ENCODE data around the gene GRWD1. TPM values are rescaled to one million over a fixed set of nuclear protein-coding genes. Genes with fewer than 3 reads are reported as not detected.
A peak's percentile ranks its signal among the peaks of the same experiment; 100 is the strongest.

GRWD1 gene
- total RNA-seq, 1 donor from 2014 or later, result 41.4 TPM

- Mint-ChIP-seq H3K4me1 (ENCODE audit: low read depth, unreplicated experiment) (peaks cover 12% of the 10 kb centered on the region), H3K9me3 (ENCODE audit: unreplicated experiment) (peaks cover 5% of the 10 kb centered on the region), H3K36me3 (ENCODE audit: low read depth, unreplicated experiment) (peaks cover 2% of the 10 kb centered on the region), H3K27me3 (ENCODE audit: low read depth, unreplicated experiment) (peaks cover 8% of the 10 kb centered on the region), H3K4me3 (ENCODE audit: unreplicated experiment) (no peak overlapping the region), H3K27ac (ENCODE audit: unreplicated experiment) (no peak overlapping the region)
- no peak overlapping the region for H3K27ac ChIP-seq (ENCODE audit: low read depth, low read length)
- H3K9ac ChIP-seq (ENCODE audit: low read length), result no peak overlapping the region
- no peak for TF ChIP-seq EZH2 (IDR thresholded peaks at IDR 0.05; ENCODE audit: insufficient read depth, low read length)
- TF ChIP-seq CTCF (IDR thresholded peaks at IDR 0.05; ENCODE audit: insufficient read depth, low read depth, low read length), result peak; percentile 77
- H3K79me2 ChIP-seq (ENCODE audit: insufficient read depth, low read length), result no peaks in the 10 kb centered on the region
- no peak for DNase-seq (ENCODE audit: low read depth)
- peaks cover 6% of the 10 kb centered on the region for H3K27me3 ChIP-seq (ENCODE audit: insufficient read depth, low read length)
- FAIRE-seq, result no peak
- H3K4me1 ChIP-seq (ENCODE audit: insufficient read depth, low read length), result peaks cover 17% of the 10 kb centered on the region
- H3K4me2 ChIP-seq (ENCODE audit: low read length), result no peak overlapping the region
- H3K36me3 ChIP-seq (ENCODE audit: insufficient read depth, low read length), result no peaks in the 10 kb centered on the region
- no peak overlapping the region for H2AFZ ChIP-seq (ENCODE audit: low read depth, low read length)
- H3K4me3 ChIP-seq (ENCODE audit: insufficient read depth, low read depth, low read length), result no peak overlapping the region
- no peaks in the 10 kb centered on the region for H3K9me3 ChIP-seq (ENCODE audit: insufficient read depth, low read depth, low read length)
- H4K20me1 ChIP-seq (ENCODE audit: insufficient read depth, low read length), result no peaks in the 10 kb centered on the region
Observed at GRCh38 chr19:48489608-48490216, 43.9 kb downstream of the GRWD1 start.

GRCh38 chr19:48490981-48491792 lies 45.4 kb downstream of the GRWD1 start:
- Histone ChIP-seq H2AFZ (ENCODE audit: low read depth, low read length) (no peak overlapping the region), H3K27me3 (ENCODE audit: insufficient read depth, low read length) (peaks cover 6% of the 10 kb centered on the region), H3K4me3 (ENCODE audit: insufficient read depth, low read depth, low read length) (no peak overlapping the region), H3K27ac (ENCODE audit: low read depth, low read length) (no peak overlapping the region), H3K9me3 (ENCODE audit: insufficient read depth, low read depth, low read length) (no peaks in the 10 kb centered on the region), H3K9ac (ENCODE audit: low read length) (no peak overlapping the region), H3K4me1 (ENCODE audit: insufficient read depth, low read length) (peaks cover 16% of the 10 kb centered on the region), H3K4me2 (ENCODE audit: low read length) (peak overlapping the region; percentile 31), H3K36me3 (ENCODE audit: insufficient read depth, low read length) (no peaks in the 10 kb centered on the region), H4K20me1 (ENCODE audit: insufficient read depth, low read length) (no peaks in the 10 kb centered on the region), H3K79me2 (ENCODE audit: insufficient read depth, low read length) (no peaks in the 10 kb centered on the region)
- Mint-ChIP-seq H3K27me3 (ENCODE audit: low read depth, unreplicated experiment) (peaks cover 8% of the 10 kb centered on the region), H3K4me3 (ENCODE audit: unreplicated experiment) (peak overlapping the region; percentile 62), H3K9me3 (ENCODE audit: unreplicated experiment) (peaks cover 5% of the 10 kb centered on the region), H3K36me3 (ENCODE audit: low read depth, unreplicated experiment) (peaks cover 2% of the 10 kb centered on the region), H3K4me1 (ENCODE audit: low read depth, unreplicated experiment) (peaks cover 13% of the 10 kb centered on the region), H3K27ac (ENCODE audit: unreplicated experiment) (no peak overlapping the region)
- TF ChIP-seq EZH2 (IDR thresholded peaks at IDR 0.05; ENCODE audit: insufficient read depth, low read length), result no peak
- no peak for TF ChIP-seq CTCF (IDR thresholded peaks at IDR 0.05; ENCODE audit: insufficient read depth, low read depth, low read length)
- FAIRE-seq, result no peak
- DNase-seq (ENCODE audit: low read depth), result no peak

- no peaks in the 10 kb centered on the region for H4K20me1 ChIP-seq (ENCODE audit: insufficient read depth, low read length)
- H3K4me1 ChIP-seq (ENCODE audit: insufficient read depth, low read length), result peaks cover 14% of the 10 kb centered on the region
- no peaks in the 10 kb centered on the region for H3K36me3 ChIP-seq (ENCODE audit: insufficient read depth, low read length)
- no peak overlapping the region for H3K4me3 ChIP-seq (ENCODE audit: insufficient read depth, low read depth, low read length)
- H3K27ac ChIP-seq (ENCODE audit: low read depth, low read length), result no peak overlapping the region
- peaks cover 8% of the 10 kb centered on the region for H3K27me3 Mint-ChIP-seq (ENCODE audit: low read depth, unreplicated experiment)
- DNase-seq (ENCODE audit: low read depth), result no peak
- no peak for FAIRE-seq
- no peaks in the 10 kb centered on the region for H3K79me2 ChIP-seq (ENCODE audit: insufficient read depth, low read length)
- peak overlapping the region; percentile 62 for H3K4me3 Mint-ChIP-seq (ENCODE audit: unreplicated experiment)
- no peak overlapping the region for H3K9ac ChIP-seq (ENCODE audit: low read length)
- no peak for TF ChIP-seq CTCF (IDR thresholded peaks at IDR 0.05; ENCODE audit: insufficient read depth, low read depth, low read length)
- TF ChIP-seq EZH2 (IDR thresholded peaks at IDR 0.05; ENCODE audit: insufficient read depth, low read length), result no peak
- no peaks in the 10 kb centered on the region for H3K9me3 ChIP-seq (ENCODE audit: insufficient read depth, low read depth, low read length)
- peaks cover 6% of the 10 kb centered on the region for H3K27me3 ChIP-seq (ENCODE audit: insufficient read depth, low read length)
- peaks cover 13% of the 10 kb centered on the region for H3K4me1 Mint-ChIP-seq (ENCODE audit: low read depth, unreplicated experiment)
- peak overlapping the region; percentile 29 for H3K4me2 ChIP-seq (ENCODE audit: low read length)
- peak overlapping the region; percentile 10 for H3K27ac Mint-ChIP-seq (ENCODE audit: unreplicated experiment)
- H3K9me3 Mint-ChIP-seq (ENCODE audit: unreplicated experiment), result peaks cover 5% of the 10 kb centered on the region
- no peak overlapping the region for H2AFZ ChIP-seq (ENCODE audit: low read depth, low read length)
- peaks cover 2% of the 10 kb centered on the region for H3K36me3 Mint-ChIP-seq (ENCODE audit: low read depth, unreplicated experiment)
Observed at GRCh38 chr19:48491793-48492123, 46.0 kb downstream of the GRWD1 start.

Measured in astrocyte (in vitro differentiated cells and primary cell).